GM13977 (cell line): Measurements from ENCODE around the gene CLTB.
A peak's percentile ranks its signal among the peaks of the same experiment; 100 is the strongest.

ENCODE experiments used
- DNase-seq: peaks from one replicate; pipeline ENCODE4 v3.0.0; 2012; ENCODE audit warnings: low spot score
- CTCF ChIP-seq: IDR thresholded peaks from 2 replicates; pipeline ENCODE4 v1.5.1; 2012; ENCODE audit warnings: mild to moderate bottlenecking, control low read depth; ENCODE audit not compliant: insufficient read depth; ENCODE audit errors: extremely low read depth, missing control alignments
- in situ Hi-C: fragments of 300-500 bp; cut with MboI; formaldehyde crosslinking; loops from one replicate; pipeline ENCODE4 v1.12.0; 2022; ENCODE audit warnings: low sequenced_read_pairs, low pct_unique_long_range_greater_than_20kb, mixed read lengths, inconsistent platforms; ENCODE audit not compliant: unreplicated experiment

Gene CLTB

GRCh38 chr5:176406436-176407052, 9.8 kb downstream of the CLTB start:
- DNase-seq, result no peak
- in situ Hi-C loops, result no loop called here
- no peak for TF ChIP-seq CTCF

- peak; percentile 9 for TF ChIP-seq CTCF
- in situ Hi-C loops, result no loop called here
- DNase-seq, result no peak
These were observed 10.5 kb downstream of the CLTB start for GRCh38 chr5:176405656-176406435.

GRCh38 chr5:176401281-176402205, 14.8 kb downstream of the CLTB start:
- DNase-seq, result no peak
- in situ Hi-C loops, result no loop called here
- TF ChIP-seq CTCF, result no peak

- DNase-seq, result no peak
- in situ Hi-C loops, result no loop called here
- no peak for TF ChIP-seq CTCF
These were observed 15.8 kb downstream of the CLTB start for GRCh38 chr5:176400382-176401156.

- no peak for DNase-seq
- no peak for TF ChIP-seq CTCF
- in situ Hi-C loops, result no loop called here
These were observed 18.5 kb downstream of the CLTB start for GRCh38 chr5:176397736-176398420.
